HG02798 (cell line): ENCODE results near the gene NOSIP.

ENCODE experiments used
- ATAC-seq: cut with Tn5 transposase; IDR thresholded peaks from one replicate; pipeline ENCODE4 v1.9.1; 2021; ENCODE audit warnings: mild to moderate bottlenecking; ENCODE audit not compliant: unreplicated experiment, poor library complexity

NOSIP gene

DNA sequence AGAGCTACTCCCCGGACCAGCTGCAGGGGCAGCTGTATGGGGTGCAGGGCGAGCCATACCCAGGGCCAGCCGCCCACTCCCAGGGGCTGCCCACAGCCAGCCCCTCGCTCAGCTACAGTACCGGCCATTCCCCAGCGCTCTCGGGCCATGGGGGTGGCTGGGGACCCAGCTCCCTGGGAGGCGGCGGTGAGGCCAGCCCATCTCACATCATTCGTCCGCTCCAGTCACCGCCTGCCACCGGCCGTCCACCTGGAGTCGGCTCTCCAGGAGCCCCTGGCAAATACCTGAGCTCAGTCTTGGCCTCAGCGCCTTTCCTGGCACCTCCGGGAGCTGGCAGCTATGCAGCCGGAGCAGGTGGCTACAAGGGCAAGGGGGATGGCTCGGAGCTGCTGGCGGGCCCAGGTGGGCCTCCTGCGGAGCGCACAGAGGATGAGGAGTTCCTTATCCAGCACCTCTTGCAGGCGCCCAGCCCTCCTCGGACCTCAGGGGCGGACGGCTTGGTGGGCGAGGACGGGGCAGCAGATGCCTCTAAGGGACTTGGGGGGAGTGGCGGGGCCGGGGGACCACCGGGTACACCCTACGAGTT lies 15.6 kb upstream of the NOSIP start:
- no peak for ATAC-seq

DNA sequence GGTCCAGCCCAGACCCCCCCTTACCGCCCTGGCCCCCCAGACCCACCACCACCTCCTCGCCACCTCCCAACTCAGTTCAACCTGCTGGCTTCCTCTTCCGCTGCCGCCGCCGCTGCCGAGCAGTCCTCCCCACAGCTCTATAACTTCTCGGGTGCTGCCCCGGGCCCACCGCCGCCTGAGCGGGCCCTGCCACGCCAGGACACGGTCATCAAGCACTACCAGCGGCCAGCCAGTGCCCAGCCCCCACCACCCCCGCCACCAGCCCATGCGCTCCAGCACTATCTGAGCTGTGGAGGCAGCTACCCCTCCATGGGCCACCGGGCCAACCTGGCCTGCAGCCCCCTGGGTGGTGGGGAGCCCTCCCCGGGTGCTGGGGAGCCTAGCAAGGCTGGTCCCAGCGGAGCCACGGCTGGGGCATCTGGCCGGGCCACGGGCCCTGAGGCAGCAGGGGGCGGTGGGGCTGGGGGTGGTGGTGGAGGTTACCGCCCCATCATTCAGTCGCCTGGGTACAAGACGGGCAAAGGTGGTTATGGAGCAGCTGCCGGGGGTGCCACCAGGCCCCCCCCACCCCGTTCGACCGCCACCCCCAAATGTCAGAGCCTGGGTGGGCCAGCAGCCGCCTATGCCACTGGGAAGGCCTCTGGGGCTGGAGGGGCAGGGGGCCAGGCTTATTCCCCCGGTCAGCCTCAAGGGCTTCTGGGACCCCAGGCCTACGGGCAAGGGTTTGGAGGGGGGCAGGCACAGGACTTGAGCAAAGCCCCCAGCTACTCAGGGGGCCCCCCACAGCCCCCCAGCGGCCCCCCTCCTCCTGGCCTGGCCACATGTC lies 14.8 kb upstream of the NOSIP start:
- no peak for ATAC-seq

DNA sequence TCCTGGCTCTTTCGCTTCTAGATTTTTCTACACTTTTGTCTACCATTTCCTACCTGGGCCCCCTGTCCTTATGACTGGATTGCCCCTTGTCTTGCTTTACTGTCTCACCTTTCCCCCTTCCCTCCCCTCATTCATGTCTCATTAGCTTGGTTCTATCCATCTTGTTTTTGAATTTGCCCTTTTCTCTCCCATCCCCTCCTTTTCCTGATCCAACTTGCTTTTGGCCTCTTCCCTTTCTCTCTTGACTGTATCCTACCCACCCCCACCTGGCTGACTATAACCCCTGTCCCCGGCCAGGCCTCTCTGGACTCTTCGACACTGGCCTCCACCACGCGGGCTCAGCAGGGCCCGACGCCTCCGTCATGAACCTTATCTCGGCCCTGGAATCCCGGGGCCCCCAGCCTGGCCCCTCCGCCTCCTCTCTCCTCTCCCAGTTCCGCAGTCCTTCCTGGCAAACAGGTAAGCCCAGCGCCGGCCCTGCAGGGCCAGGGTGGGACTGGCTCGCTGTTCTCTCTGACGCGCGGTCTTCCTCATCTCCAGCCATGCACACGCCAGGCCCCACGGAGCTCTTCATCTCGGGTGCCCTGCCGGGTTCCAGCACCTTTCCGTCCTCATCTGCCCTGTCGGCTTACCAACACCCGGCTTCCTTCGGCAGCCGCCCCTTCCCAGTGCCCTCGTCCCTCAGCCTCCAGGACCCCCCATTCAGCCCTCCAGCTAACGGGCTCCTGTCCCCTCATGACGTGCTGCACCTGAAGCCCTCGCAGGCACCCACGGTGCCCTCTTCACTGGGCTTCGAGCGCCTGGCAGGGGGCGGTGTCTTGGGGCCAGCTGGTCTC lies 14.0 kb upstream of the NOSIP start:
- no peak for ATAC-seq

GRCh38 chr19:49593233-49594113 lies 13.1 kb upstream of the NOSIP start:
- peak; percentile 51 for ATAC-seq

GRCh38 chr19:49592486-49593232 lies 12.3 kb upstream of the NOSIP start:
- ATAC-seq, result no peak

DNA sequence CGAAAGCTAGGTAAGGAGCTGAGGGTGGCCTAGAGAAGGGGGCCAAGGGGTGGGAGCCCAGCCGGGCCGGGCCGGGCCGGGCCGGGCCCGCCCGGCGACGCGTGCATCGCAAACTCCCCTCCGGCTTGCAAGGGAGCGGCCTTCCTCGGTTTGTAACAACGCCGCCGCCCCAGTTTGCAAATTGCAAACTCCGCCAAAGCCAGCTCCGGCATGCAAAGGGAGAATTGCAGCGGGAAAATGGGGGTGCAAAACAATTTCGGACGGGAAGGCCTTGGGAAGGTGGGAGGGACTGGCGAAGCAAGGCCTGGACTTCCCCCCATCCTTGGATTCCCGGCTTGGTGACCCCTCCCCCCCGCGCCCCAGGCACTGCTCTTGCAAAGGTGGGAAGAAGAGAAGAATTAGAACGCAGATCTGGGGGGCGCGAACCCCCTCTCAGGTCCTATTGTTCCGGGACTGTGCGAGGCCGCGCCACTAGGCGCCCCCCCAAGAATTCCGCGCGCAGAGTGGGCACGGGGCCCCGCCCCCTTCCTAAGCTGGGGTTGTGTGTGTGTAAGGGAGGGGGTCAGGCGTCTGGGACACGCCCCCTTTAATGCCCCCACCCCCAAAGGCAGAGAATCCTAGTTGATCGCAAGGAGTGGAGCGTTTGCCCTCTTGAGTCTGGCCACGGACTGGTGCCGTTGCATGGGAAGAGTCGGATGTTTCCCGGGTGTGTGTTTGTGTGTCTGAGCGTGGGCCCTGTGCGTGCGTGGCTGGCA lies 11.6 kb upstream of the NOSIP start:
- no peak for ATAC-seq

DNA sequence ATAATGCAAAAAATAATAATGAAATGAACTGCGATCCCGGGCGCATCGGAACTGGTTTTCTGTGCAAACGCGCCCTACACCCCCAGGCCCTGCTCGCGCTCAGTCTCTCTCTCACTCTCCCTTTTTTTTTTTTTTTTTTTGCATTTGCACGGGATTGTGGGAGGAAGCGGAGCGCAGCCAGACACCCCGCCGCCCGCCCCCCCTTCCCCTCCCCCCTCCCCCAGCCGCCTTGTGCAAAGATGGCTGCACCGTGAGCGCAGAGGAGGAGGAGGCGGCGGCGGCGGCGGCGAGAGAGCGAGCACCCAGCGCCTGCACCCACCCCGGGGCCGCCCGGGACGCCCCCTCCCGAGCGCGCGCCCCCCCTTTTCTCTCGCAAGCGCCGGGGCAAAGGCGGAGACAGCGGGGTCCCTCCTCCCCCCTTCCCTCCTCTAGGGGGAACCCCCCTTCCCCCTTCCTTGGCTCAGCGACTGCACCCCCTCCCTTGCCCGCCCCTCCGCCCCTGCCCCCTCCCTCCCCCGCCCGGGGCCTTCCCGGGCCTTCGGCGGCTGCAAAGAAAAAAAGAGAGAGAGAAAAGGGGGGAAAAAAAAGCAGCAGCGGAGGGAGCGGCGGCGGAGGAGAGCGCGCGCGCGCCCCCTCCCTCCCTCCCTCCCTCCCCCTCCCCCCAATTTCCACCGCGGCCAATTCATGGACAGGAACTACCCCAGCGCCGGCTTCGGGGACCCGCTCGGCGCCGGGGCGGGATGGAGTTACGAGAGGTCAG lies 10.8 kb upstream of the NOSIP start, which contains the start of gene PRR12:
PRR12 (plus strand) TSS at position 212 of the 760 bp plus-strand sequence; CDS start at position 685, 473 bp downstream.
- no peak for ATAC-seq

GRCh38 chr19:49590071-49590970 lies 10.0 kb upstream of the NOSIP start:
- ATAC-seq, result peak; percentile 70

DNA sequence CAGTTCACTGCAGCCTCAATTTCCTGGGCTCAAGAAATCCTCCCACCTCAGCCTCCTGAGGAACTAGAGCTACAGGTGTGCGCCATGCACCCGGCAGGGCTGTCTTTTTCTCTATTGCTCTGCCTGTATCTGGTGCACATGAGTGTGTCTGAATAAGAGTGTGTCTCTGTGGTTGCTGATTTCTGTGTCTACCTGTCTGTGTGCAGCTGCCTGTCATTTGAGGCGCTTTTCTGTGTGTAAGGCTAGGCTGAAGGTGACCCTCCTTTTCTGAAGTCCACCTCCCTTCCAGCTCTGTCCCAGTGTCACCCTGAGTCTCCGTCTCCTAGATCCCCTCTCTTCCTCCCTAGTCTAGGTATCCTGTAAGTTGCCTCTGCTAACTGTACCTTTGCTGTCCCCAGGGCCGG lies 9.1 kb upstream of the NOSIP start:
- no peak for ATAC-seq

- no peak for ATAC-seq
Measured at GRCh38 chr19:49588365-49589122, 8.2 kb upstream of the NOSIP start.

DNA sequence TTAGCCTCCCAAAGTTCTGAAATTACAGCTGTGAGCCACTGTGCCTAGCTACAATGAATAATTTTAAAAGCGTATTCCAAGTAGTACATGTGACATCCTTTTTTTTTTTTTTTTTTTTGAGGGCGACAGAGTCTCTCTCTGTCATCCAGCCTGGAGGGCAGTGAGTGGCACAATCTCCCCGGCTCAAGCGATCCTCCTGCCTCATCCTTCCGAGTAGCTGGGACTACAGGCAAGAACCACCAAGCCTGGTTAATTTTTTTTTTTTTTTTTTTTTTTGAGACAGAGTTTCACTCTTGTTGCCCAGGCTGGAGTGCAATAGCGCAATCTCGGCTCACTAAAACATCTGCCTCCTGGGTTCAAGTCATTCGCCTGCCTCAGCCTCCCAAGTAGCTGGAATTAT lies 6.9 kb upstream of the NOSIP start:
- ATAC-seq, result no peak

DNA sequence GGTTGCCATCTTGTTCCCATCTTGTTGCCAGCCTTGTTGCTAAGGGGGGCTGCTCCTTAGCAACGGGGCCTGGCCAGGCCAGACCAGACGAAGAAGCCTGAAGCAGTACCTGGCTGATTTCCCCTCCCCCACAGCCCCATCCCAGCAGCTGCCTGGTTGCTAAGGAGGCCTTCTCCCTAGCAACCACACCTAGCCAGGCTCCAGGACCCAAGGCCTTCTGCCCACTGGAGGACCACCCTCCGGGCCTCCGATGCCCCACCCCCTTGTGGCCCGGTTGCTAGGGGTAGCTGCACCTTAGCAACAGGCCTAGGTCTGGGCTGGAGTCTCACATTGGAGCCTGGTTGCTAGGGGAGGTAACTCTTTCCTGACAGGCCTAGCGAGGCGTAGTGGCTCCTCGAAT lies 4.7 kb upstream of the NOSIP start:
- no peak for ATAC-seq

- ATAC-seq, result no peak
Measured at GRCh38 chr19:49583239-49583638, 2.9 kb upstream of the NOSIP start.

GRCh38 chr19:49581007-49581508 lies 702 bp upstream of the NOSIP start, which contains the start of gene PRRG2:
Gene PRRG2 (plus strand): TSS chr19:49581316. CDS start chr19:49583220, 1,904 bp downstream.
- no peak for ATAC-seq

GRCh38 chr19:49579947-49580263 lies 451 bp downstream of the NOSIP start:
- ATAC-seq, result no peak

- ATAC-seq, result no peak
Measured at GRCh38 chr19:49579193-49579592, 1.2 kb downstream of the NOSIP start.
